ENCODE results near the gene SVEP1.

DNA sequence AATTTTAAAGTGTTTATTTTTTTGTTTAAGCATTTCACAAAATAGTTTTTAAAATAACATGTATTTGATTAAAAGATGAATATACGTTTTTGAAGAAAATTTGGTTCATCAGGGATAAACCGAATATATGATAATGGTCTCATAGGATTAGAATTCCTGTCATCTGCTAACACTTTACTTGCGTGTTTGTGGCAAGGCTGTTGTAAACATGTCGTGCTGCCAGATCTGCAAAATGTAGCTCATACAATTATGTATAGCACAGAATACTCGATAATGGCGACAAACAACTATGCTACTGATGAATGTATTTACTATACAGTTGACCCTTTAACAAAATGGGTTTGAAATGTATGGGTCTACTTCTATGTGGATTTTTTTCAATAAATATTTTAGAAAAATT lies 234.7 kb downstream of the SVEP1 start:
- TF ChIP-seq, protein P1, sequence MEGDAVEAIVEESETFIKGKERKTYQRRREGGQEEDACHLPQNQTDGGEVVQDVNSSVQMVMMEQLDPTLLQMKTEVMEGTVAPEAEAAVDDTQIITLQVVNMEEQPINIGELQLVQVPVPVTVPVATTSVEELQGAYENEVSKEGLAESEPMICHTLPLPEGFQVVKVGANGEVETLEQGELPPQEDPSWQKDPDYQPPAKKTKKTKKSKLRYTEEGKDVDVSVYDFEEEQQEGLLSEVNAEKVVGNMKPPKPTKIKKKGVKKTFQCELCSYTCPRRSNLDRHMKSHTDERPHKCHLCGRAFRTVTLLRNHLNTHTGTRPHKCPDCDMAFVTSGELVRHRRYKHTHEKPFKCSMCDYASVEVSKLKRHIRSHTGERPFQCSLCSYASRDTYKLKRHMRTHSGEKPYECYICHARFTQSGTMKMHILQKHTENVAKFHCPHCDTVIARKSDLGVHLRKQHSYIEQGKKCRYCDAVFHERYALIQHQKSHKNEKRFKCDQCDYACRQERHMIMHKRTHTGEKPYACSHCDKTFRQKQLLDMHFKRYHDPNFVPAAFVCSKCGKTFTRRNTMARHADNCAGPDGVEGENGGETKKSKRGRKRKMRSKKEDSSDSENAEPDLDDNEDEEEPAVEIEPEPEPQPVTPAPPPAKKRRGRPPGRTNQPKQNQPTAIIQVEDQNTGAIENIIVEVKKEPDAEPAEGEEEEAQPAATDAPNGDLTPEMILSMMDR (IDR thresholded peaks at IDR 0.05), result no peak
- TF ChIP-seq EP300 (IDR thresholded peaks at IDR 0.05) (no peak), POLR2AphosphoS5 (IDR thresholded peaks at IDR 0.05) (no peak), POLR2A (IDR thresholded peaks at IDR 0.05) (no peak)

All from gastroesophageal sphincter (tissue), 3 donors.